ENCODE results near the gene SLC6A13.
A peak's percentile ranks its signal among the peaks of the same experiment; 100 is the strongest.
"Not testable (repeated sequence)": the region's sequence is repeated elsewhere in the genome, so short reads cannot be mapped to it uniquely, and the experiment has no call there.

SLC6A13 gene

GRCh38 chr12:232731-233614 lies 29.7 kb downstream of the SLC6A13 start:
- peak; percentile 45 for DNase-seq

DNA sequence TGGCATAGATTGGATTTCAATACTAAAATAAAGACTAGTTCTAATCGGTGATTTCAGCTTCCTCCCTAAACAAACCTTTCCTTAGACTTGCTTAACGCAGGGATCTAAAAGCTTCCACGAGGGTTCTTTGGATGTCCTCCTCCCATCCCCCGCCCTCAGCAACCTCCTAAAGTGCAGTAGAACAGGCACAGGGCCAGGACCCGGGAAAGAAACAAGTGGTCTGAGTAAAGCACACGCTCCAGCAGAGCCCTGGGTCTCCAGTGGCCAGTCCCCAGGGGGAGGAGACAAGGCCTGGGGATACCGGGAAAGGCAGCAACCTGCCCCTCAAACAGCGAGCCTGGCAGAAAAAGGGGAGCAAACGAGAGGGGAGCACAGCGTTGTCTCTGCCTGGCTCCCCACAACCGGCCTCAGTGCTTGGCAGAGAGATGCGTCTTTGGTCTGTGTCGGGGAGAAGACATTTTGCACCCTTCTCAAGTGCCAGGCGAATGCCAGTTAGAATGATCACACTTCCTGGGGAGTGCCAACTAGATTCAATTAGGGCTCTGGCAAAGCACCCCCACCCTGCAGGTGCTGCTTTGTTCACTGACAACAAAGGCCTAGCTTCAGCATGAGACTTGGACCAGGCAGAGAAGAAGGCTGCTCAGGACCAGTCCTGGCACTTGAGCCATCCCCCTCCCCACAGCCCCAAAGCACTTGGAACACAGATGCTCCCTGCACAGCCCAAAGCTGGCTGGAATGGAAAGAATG lies 31.5 kb downstream of the SLC6A13 start:
- DNase-seq: no peak

DNA sequence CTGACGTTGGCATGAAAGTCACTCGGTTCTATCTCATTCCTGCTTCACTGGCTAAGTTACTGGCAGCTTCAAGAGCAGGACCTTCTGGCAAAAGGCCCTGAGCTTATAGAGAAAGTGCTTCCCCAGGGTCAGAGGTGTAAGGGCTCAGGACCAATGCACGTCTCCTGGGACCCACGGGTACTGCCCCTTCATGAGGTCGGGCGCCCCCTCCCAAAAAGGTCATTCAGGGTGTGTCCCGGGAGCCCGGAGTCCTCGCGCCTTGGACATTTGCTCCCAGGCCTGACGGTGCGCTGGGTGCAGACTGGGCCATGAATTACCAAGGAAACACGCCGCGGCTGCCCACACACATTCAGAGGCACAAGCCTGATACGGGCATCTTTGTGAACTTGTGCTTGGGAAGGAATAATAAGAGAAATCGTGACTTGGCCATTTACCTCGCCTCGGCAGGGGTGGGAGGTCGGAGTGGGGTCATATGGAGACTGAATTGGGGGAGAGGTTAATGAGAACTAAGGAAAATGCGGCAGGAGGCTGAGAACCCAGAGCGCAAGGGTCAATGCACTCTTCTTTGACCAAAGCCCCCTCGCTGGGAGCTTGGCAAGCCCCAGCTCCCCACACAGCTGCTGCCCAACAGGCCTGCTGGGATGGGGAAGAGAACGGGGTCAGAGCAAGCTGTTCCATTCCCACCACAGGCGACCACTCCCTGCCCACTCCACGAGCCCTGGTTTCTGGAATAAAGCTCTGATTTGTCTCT lies 33.0 kb downstream of the SLC6A13 start:
- peak; percentile 70 for DNase-seq

DNA sequence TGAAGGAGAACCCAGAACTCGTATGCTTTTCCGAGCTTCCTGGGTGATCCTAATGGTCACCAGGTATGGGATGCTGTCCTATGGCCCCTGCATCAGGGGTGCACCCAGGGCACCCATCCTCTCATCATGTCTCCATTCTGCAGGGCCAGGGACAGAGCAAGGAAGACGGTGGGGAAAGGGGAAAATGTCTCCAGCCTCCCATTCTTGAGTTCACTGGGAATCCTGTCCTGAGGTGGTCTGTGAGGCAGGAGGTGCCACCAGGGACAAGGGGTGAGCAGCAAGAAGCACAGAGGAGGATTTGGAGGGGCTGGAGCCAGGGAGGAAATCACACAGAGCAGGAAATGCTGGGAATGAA lies 33.8 kb downstream of the SLC6A13 start:
- no peak for DNase-seq

GRCh38 chr12:227923-228845 lies 34.5 kb downstream of the SLC6A13 start:
- DNase-seq: no peak

- DNase-seq: no peak
Measured at GRCh38 chr12:227286-227915, 35.2 kb downstream of the SLC6A13 start.

GRCh38 chr12:226401-226800 lies 36.2 kb downstream of the SLC6A13 start:
- no peak for DNase-seq

DNA sequence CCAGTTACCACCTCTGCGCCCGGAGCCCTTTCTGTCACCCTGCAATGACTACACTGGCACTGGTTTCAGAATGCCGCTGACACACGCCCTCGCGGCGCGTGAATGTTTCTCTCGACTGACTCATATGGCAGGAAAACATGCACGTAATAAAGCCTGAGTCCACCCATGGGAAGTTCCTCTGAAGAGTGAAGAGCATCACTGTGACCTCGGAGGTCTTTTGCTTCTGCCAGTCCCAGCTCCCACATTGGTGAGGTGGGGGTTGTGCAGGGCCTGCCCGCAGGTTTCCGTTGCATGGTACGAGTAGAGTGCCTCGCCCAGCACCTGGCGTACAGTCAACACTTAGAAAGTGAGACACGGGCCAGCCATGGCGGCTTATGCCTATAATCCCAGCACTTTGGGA lies 37.6 kb downstream of the SLC6A13 start:
- DNase-seq: no peak

DNA sequence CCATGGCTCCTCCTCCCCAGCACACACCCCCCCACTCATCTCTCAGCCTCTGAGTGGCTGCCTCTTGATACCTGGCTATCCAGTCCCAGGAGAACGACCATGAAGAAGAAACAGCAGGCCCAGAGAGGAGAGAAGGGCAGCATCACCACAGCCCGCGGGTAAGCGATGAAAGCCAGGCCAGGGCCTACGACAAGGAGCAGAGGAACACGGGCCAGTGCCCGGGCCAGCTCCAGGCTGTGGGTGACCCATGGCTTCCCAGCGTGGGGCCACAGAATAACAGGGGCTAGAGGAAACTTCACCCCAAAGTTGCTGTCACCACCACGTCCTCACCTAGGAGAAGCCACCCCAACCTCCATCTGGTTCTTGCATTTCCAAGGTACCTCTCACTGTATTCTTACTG lies 38.3 kb downstream of the SLC6A13 start:
- no peak for DNase-seq

DNA sequence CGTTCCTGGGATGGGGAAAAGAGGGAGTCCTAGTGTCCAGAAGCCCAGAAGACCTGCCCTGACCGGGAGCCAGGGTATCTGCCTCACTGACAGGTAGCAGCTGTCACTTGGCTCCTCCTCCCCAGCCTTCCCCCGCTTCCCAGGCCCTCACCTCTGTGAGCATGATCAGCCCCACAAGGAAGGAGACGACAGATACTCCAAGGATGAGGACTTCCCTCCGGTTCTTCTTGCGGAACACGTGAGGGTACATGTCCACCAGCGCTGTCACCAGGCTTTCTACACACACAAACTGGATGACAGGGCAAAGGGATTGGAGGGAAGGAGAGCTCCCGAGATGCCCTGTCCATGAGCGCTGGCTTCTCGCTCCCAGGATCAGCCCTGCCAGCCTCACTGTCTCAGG lies 38.8 kb downstream of the SLC6A13 start:
- DNase-seq: no peak

GRCh38 chr12:221736-222135 lies 40.9 kb downstream of the SLC6A13 start:
- no peak for DNase-seq

DNA sequence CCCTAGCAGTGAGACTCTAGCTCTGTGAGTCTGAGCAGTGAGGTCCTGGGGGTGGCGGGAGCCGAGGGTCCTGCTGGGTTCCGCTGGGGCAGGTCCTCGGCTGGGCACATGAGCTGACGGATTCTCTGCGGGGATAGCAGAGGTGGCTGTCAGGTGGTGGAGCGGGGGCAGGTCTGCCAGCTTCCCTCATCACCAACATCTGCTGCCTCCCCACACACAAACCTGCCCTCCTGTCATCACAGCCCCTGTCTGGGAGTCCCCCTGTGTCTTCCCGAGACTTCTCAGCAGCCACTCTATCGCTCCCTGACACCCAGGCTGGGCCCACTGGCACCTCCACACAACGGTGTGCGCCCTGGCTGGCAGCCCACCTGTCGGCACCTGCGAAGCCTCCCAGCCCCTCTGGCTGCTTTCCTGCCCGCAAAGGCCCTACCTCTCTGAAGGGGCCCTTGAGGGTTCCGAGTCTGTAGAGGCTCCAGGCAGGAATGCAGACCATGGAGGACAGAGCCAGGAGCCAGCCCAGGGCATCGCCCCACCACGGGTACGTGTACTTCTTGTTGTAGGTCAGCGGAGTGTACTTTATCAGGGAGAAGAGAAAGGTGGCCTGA lies 41.6 kb downstream of the SLC6A13 start:
- DNase-seq: no peak

GRCh38 chr12:220491-220890 lies 42.1 kb downstream of the SLC6A13 start:
- no peak for DNase-seq

- DNase-seq: peak; percentile 79
Measured at GRCh38 chr12:219891-220352, 42.7 kb downstream of the SLC6A13 start.

GRCh38 chr12:218728-219590 lies 43.7 kb downstream of the SLC6A13 start:
- DNase-seq: no peak

- DNase-seq: no peak
Measured at GRCh38 chr12:218221-218620, 44.4 kb downstream of the SLC6A13 start.

DNA sequence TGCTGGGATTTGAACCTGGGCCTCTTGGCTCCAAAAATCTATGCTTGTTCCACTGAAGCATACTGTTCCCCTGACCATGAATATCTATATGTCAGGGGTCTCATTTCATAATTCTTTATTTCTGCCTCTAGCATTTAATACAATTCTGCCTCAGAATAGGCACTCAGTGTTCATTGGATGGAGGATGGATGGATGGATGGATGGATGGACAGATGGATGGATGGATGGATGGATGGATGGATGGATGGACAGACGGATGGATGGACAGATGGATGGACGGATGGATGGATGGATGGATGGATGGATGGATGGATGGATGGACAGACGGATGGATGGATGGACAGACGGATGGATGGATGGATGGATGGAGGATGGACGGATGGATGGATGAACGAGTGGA lies 45.6 kb downstream of the SLC6A13 start:
- not testable (repeated sequence) for DNase-seq

DNA sequence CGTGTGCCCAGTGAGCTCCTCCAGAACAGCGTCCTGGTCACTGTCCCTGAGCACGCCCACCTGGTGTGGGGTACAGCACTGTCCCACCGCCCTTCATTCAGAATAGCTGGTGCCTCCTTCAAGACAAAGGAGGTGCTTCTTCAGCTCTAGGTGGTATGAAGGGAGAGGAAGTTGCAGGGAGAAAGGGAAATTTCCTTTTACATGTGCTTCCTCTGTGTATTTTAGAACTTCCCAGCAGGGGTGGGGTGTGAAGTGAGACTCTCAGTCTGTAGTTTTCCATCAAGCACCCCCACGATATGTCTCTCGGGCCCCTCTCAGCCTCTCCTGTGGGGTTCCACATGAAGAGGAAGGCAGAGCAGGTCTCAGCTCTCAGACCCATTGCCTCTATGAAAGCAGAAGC lies 47.5 kb downstream of the SLC6A13 start:
- no peak for DNase-seq

DNA sequence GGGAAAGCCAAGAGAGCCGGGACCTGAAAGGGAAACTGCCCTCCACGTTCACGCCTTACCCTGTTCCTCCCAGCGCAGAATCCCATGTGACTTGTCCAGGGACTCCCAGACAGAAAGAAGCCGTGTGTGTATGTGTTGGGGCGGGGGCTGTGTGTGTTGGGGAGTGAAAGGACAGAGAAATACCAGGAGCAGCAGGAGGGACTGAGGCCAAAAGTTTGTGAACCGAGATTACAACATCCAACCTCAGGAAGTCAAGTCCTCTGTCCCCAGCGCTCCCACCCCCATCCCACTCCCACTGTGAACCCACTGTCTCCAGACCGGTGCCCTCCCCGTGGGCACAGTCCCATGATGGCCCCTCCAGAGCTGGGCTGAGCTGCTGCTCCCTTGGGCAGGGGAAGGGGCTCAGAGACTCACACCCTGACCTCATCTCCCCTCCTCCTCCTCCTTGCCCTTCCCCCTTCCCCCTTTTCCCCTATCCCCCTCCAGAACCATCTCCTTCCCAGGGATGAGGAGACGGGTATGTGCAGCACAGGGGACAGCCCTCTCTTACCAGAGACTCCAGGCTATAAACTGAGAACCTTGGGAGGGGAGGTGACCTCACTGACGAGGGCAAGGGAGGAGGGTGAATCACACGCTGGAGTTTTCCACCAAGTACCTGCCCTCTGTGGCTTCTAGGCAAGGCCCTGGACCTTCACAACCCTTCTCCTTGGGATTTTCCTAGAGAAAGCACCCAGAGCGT lies 48.5 kb downstream of the SLC6A13 start, which contains the start of gene SLC6A12:
Gene SLC6A12 (minus strand): TSS at position 155 of the 739 bp plus-strand sequence. CDS start 4,171 bp downstream, outside the sequence.
- DNase-seq: no peak
